DOHH2 (cell line): Measurements from ENCODE around the gene COQ4.

Experiments
- H3F3A ChIP-seq: fragments of 200-600 bp; sonication (generic), shearing (Covaris generic); 2 replicates; pipeline ENCODE4 v1.6.0; 2016; ENCODE audit warnings: antibody characterized with exemption, mild to moderate bottlenecking; ENCODE audit not compliant: control insufficient read depth, insufficient read depth
- H3K27ac ChIP-seq: fragments of 200-600 bp; sonication (generic); 2 replicates; pipeline ENCODE4 v1.5.1; 2014; ENCODE audit warnings: low read depth, mild to moderate bottlenecking, low read length, moderate library complexity
- H3K27me3 ChIP-seq: fragments of 200-600 bp; sonication (generic); 2 replicates; pipeline ENCODE4 v1.6.1; 2014; ENCODE audit warnings: mild to moderate bottlenecking, low read length, mixed read lengths; ENCODE audit not compliant: control insufficient read depth
- H3K36me3 ChIP-seq: fragments of 200-600 bp; sonication (generic); 2 replicates; pipeline ENCODE4 v1.6.1; 2014; ENCODE audit warnings: mild to moderate bottlenecking, low read length, moderate library complexity, mixed read lengths; ENCODE audit not compliant: control insufficient read depth
- H3K4me1 ChIP-seq: fragments of 200-600 bp; sonication (generic); 2 replicates; pipeline ENCODE4 v1.6.1; 2014; ENCODE audit warnings: mild to moderate bottlenecking, low read length, mixed read lengths; ENCODE audit not compliant: control insufficient read depth
- H3K4me2 ChIP-seq: fragments of 200-600 bp; sonication (generic); 2 replicates; pipeline ENCODE4 v1.6.0; 2014; ENCODE audit warnings: mild to moderate bottlenecking, low read length, moderate library complexity
- H3K4me3 ChIP-seq: fragments of 200-600 bp; sonication (generic); 2 replicates; pipeline ENCODE4 v1.5.1; 2014; ENCODE audit warnings: mild to moderate bottlenecking, low read length, mixed read lengths
- H3K79me2 ChIP-seq: fragments of 200-600 bp; sonication (generic); 2 replicates; pipeline ENCODE4 v1.6.1; 2014; ENCODE audit warnings: mild to moderate bottlenecking, low read length, mixed read lengths; ENCODE audit not compliant: control insufficient read depth
- H3K9me2 ChIP-seq: fragments of 200-600 bp; sonication (generic); replicated peaks from 2 replicates; pipeline ENCODE4 v1.6.1; 2014; ENCODE audit warnings: mild to moderate bottlenecking, low read length, mixed read lengths; ENCODE audit not compliant: control insufficient read depth
- H3K9me3 ChIP-seq: fragments of 200-600 bp; sonication (generic); 2 replicates; pipeline ENCODE4 v1.6.1; 2014; ENCODE audit warnings: antibody characterized with exemption, low read length, mixed read lengths; ENCODE audit not compliant: control insufficient read depth, insufficient read depth
- H4K20me1 ChIP-seq: fragments of 200-600 bp; sonication (generic); 2 replicates; pipeline ENCODE4 v1.6.0; 2014; ENCODE audit warnings: low read depth, mild to moderate bottlenecking, antibody characterized with exemption, low read length, moderate library complexity; ENCODE audit not compliant: control insufficient read depth, insufficient read depth
- CTCF ChIP-seq: fragments of 200-600 bp; sonication (generic); IDR thresholded peaks from one replicate; pipeline ENCODE4 v1.5.1; 2014; ENCODE audit warnings: antibody characterized with exemption, mild to moderate bottlenecking, low read depth, low read length; ENCODE audit not compliant: poor library complexity, severe bottlenecking
- EZH2phosphoT487 ChIP-seq: fragments of 200-600 bp; sonication (generic); IDR thresholded peaks from 2 replicates; pipeline ENCODE4 v1.6.1; 2017; ENCODE audit warnings: borderline replicate concordance, mild to moderate bottlenecking, antibody characterized with exemption, low read length, moderate library complexity, mixed read lengths

The COQ4 gene

GRCh38 chr9:128325629-128326028 lies 3.0 kb downstream of the COQ4 start:
- no peaks in the 10 kb centered on the region for H3K27me3 ChIP-seq
- no peak overlapping the region for H3K4me2 ChIP-seq
- no peaks in the 10 kb centered on the region for H3F3A ChIP-seq
- peaks cover 23% of the 10 kb centered on the region for H3K4me1 ChIP-seq
- H3K4me3 ChIP-seq, result no peak overlapping the region
- peaks cover 40% of the 10 kb centered on the region for H3K36me3 ChIP-seq
- H3K27ac ChIP-seq, result no peak overlapping the region
- H4K20me1 ChIP-seq, result no peaks in the 10 kb centered on the region
- peaks cover 45% of the 10 kb centered on the region for H3K79me2 ChIP-seq
- no peaks in the 10 kb centered on the region for H3K9me2 ChIP-seq
- no peaks in the 10 kb centered on the region for H3K9me3 ChIP-seq
- no peak for TF ChIP-seq CTCF

- Histone ChIP-seq H4K20me1 (no peaks in the 10 kb centered on the region), H3K9me3 (no peaks in the 10 kb centered on the region), H3K36me3 (peaks cover 24% of the 10 kb centered on the region), H3K79me2 (no peaks in the 10 kb centered on the region), H3K4me3 (no peak overlapping the region), H3K4me2 (no peak overlapping the region), H3K4me1 (no peaks in the 10 kb centered on the region), H3K9me2 (no peaks in the 10 kb centered on the region), H3K27me3 (no peaks in the 10 kb centered on the region), H3F3A (no peaks in the 10 kb centered on the region), H3K27ac (no peak overlapping the region)
- TF ChIP-seq EZH2phosphoT487 (no peak), CTCF (no peak)
Measured at GRCh38 chr9:128333451-128333869, 10.8 kb downstream of the COQ4 start.

- no peaks in the 10 kb centered on the region for H4K20me1 ChIP-seq
- H3K9me2 ChIP-seq, result no peaks in the 10 kb centered on the region
- H3K9me3 ChIP-seq, result no peaks in the 10 kb centered on the region
- H3K4me3 ChIP-seq, result no peak overlapping the region
- H3K4me1 ChIP-seq, result peaks cover 5% of the 10 kb centered on the region
- H3K27ac ChIP-seq, result no peak overlapping the region
- no peak overlapping the region for H3K4me2 ChIP-seq
- peaks cover 5% of the 10 kb centered on the region; the same call in 1 of the 2 replicates for H3F3A ChIP-seq
- H3K27me3 ChIP-seq, result no peaks in the 10 kb centered on the region
- TF ChIP-seq CTCF (no peak), EZH2phosphoT487 (no peak)
- H3K36me3 ChIP-seq, result peaks cover 18% of the 10 kb centered on the region
- no peaks in the 10 kb centered on the region for H3K79me2 ChIP-seq
Measured at GRCh38 chr9:128335161-128335560, 12.5 kb downstream of the COQ4 start.

- Histone ChIP-seq H3K4me1 (peaks cover 5% of the 10 kb centered on the region), H3K27me3 (no peaks in the 10 kb centered on the region)
Measured at GRCh38 chr9:128335914-128336313, 13.3 kb downstream of the COQ4 start.

More at GRCh38 chr9:128335914-128336313, 13.3 kb downstream of the COQ4 start:
- H3K4me3 ChIP-seq, result no peak overlapping the region
- H3F3A ChIP-seq, result peaks cover 5% of the 10 kb centered on the region; the same call in 1 of the 2 replicates
- H4K20me1 ChIP-seq, result no peaks in the 10 kb centered on the region
- no peaks in the 10 kb centered on the region for H3K9me3 ChIP-seq
- H3K79me2 ChIP-seq, result peaks cover 1% of the 10 kb centered on the region
- peaks cover 18% of the 10 kb centered on the region for H3K36me3 ChIP-seq
- no peak overlapping the region for H3K27ac ChIP-seq
- H3K4me2 ChIP-seq, result no peak overlapping the region
- H3K9me2 ChIP-seq, result no peaks in the 10 kb centered on the region
- no peak for TF ChIP-seq EZH2phosphoT487
- no peak for TF ChIP-seq CTCF
